OCI-LY3 (cell line): Measurements from ENCODE around the gene ARMH4.
"Not testable (repeated sequence)": the region's sequence is repeated elsewhere in the genome, so short reads cannot be mapped to it uniquely, and the experiment has no call there.

Experiments used
- H2AFZ ChIP-seq: fragments of 200-600, 300-600 bp; shearing (Covaris generic); 2 replicates; pipeline ENCODE4 v1.6.0; 2014; ENCODE audit warnings: antibody characterized with exemption, low read depth, low read length
- H3K27ac ChIP-seq: fragments of 200-600, 300-600 bp; sonication (generic); 2 replicates; pipeline ENCODE4 v1.5.1; 2014; ENCODE audit warnings: mild to moderate bottlenecking, low read length, moderate library complexity, mixed read lengths
- H3K27me3 ChIP-seq: fragments of 200-600, 300-600 bp; sonication (generic); 2 replicates; pipeline ENCODE4 v1.6.1; 2014; ENCODE audit warnings: low read depth, low read length, mixed read lengths
- H3K36me3 ChIP-seq: fragments of 200-600, 300-600 bp; sonication (generic); replicated peaks from 2 replicates; pipeline ENCODE3; 2014; ENCODE audit warnings: low read depth, low read length, mixed read lengths
- H3K4me1 ChIP-seq: fragments of 300-600, 200-600 bp; sonication (generic); 2 replicates; pipeline ENCODE4 v1.6.1; 2014; ENCODE audit warnings: low read length, mixed read lengths
- H3K4me2 ChIP-seq: fragments of 200-600, 300-600 bp; sonication (generic); 2 replicates; pipeline ENCODE4 v1.6.1; 2014; ENCODE audit warnings: low read length, mixed read lengths
- H3K4me3 ChIP-seq: fragments of 300-600, 200-600 bp; sonication (generic); 2 replicates; pipeline ENCODE4 v1.5.1; 2014; ENCODE audit warnings: antibody characterized with exemption, mild to moderate bottlenecking, low read length, moderate library complexity
- H3K79me2 ChIP-seq: fragments of 300-600, 200-600 bp; shearing (Covaris generic); 2 replicates; pipeline ENCODE4 v1.6.1; 2014; ENCODE audit warnings: mild to moderate bottlenecking, low read length, mixed read lengths
- H3K9ac ChIP-seq: fragments of 300-600, 200-600 bp; shearing (Covaris generic); 2 replicates; pipeline ENCODE4 v1.6.0; 2014; ENCODE audit warnings: mild to moderate bottlenecking, low read length, moderate library complexity
- H3K9me3 ChIP-seq: fragments of 200-600, 300-600 bp; shearing (Covaris generic); 2 replicates; pipeline ENCODE4 v1.6.1; 2014; ENCODE audit warnings: low read length, mixed read lengths; ENCODE audit not compliant: insufficient read depth
- H4K20me1 ChIP-seq: fragments of 200-600, 300-600 bp; sonication (generic); 2 replicates; pipeline ENCODE4 v1.6.1; 2016; ENCODE audit warnings: low read length, mixed read lengths; ENCODE audit not compliant: insufficient read depth
- EZH2phosphoT487 ChIP-seq: fragments of 200-600 bp; shearing (Covaris generic); IDR thresholded peaks from 2 replicates; pipeline ENCODE4 v1.6.1; 2018; ENCODE audit warnings: antibody characterized with exemption, mixed run types, low read depth
- TF ChIP-seq, protein P1 (sequence below): fragments of 200-600, 300-600 bp; sonication (generic); IDR thresholded peaks from 2 replicates; pipeline ENCODE4 v1.5.1; 2014; ENCODE audit warnings: antibody characterized with exemption, low read length, low read depth

Gene ARMH4

GRCh38 chr14:58129208-58129607, 22.8 kb downstream of the ARMH4 start:
- no peak overlapping the region for H3K9ac ChIP-seq
- H4K20me1 ChIP-seq: no peaks in the 10 kb centered on the region
- no peak overlapping the region for H3K4me2 ChIP-seq
- H3K79me2 ChIP-seq: no peaks in the 10 kb centered on the region
- no peak overlapping the region for H3K4me3 ChIP-seq
- TF ChIP-seq, protein P1, sequence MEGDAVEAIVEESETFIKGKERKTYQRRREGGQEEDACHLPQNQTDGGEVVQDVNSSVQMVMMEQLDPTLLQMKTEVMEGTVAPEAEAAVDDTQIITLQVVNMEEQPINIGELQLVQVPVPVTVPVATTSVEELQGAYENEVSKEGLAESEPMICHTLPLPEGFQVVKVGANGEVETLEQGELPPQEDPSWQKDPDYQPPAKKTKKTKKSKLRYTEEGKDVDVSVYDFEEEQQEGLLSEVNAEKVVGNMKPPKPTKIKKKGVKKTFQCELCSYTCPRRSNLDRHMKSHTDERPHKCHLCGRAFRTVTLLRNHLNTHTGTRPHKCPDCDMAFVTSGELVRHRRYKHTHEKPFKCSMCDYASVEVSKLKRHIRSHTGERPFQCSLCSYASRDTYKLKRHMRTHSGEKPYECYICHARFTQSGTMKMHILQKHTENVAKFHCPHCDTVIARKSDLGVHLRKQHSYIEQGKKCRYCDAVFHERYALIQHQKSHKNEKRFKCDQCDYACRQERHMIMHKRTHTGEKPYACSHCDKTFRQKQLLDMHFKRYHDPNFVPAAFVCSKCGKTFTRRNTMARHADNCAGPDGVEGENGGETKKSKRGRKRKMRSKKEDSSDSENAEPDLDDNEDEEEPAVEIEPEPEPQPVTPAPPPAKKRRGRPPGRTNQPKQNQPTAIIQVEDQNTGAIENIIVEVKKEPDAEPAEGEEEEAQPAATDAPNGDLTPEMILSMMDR: 0 out of 2 replicates have a peak, but pooled peaks have one; percentile 11
- TF ChIP-seq EZH2phosphoT487: no peak
- H3K27me3 ChIP-seq: no peaks in the 10 kb centered on the region
- no peak overlapping the region for H3K27ac ChIP-seq
- peaks cover 6% of the 10 kb centered on the region; the same call in 1 of the 2 replicates for H3K9me3 ChIP-seq
- H3K36me3 ChIP-seq: no peaks in the 10 kb centered on the region
- H3K4me1 ChIP-seq: no peaks in the 10 kb centered on the region
- H2AFZ ChIP-seq: no peak overlapping the region

DNA sequence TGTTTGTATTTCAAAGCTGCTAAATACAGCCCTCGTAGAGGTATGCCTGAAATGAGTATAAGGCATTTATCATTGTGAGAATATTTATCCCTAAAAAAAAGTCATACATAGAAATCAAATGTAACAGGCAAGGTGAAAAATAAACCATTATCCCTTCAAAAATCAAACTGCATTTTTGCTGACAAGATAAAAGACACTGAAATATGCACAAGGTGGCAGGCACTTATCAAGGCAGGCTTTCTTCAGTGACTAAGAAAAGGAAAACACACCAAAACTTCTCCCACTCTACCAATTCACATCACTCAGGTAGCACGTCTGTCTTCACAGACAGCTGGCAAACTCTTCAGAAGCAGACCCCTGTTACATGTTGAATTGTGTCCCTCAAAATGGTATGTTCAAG, 23.6 kb downstream of the ARMH4 start:
- Histone ChIP-seq H3K27me3 (no peaks in the 10 kb centered on the region), H3K4me3 (no peak overlapping the region), H3K4me2 (no peak overlapping the region), H3K9ac (no peak overlapping the region), H3K79me2 (no peaks in the 10 kb centered on the region), H3K9me3 (peaks cover 6% of the 10 kb centered on the region; the same call in 1 of the 2 replicates), H2AFZ (no peak overlapping the region), H4K20me1 (no peaks in the 10 kb centered on the region), H3K36me3 (no peaks in the 10 kb centered on the region), H3K27ac (no peak overlapping the region), H3K4me1 (no peaks in the 10 kb centered on the region)
- TF ChIP-seq EZH2phosphoT487: no peak
- TF ChIP-seq, protein P1: no peak

DNA sequence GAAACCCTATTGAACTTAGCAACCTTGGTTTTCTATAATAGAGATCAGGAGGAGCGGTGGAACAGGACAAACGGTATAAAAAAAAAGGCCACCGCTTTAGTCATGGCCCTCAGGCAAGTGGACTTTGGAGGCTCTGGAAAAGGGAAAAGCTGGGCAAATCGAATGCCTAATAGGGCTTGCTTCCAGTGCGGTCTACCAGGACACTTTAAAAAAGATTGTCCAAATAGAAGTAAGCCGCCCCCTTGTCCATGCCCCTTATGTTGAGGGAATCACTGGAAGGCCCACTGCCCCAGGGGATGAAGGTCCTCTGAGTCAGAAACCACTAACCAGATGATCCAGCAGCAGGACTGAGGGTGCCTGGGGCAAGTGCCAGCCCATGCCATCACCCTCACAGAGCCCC, 29.5 kb downstream of the ARMH4 start:
- not testable (repeated sequence) for H3K4me1 ChIP-seq, H3K9me3 ChIP-seq, H3K9ac ChIP-seq, H3K4me2 ChIP-seq, H3K4me3 ChIP-seq, H3K27me3 ChIP-seq, H3K27ac ChIP-seq, H3K36me3 ChIP-seq, H4K20me1 ChIP-seq, H3K79me2 ChIP-seq, H2AFZ ChIP-seq

DNA sequence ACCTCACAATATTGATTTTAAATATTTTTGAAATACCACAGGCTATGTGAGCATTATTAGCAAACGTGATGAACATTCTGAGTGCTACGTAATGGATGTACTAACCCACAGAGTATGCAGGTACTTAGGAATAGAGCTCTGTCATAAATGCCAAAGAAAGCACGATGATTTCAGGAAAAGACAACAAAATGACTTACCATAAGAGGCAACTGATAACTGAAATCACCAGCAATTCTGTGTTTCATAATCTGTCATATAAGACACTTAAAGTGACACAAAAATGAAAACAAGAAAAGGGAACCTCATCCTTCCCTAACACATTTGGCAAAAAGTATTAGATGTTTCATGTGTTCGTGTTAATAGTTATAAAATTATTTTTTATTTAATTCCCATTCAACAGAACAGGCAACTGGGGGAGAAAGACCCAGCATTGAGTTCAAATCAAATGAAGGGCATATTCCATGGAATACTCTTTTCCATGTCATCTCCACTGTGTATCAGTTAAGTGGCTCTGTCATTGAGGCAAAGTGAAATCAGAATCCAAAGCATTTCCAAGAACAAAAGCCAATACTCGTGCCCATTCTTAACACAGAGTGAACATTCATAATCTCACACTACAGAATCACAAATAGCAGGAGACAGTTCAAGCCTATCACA, 30.4 kb downstream of the ARMH4 start:
- Histone ChIP-seq H3K4me3 (no peak overlapping the region), H3K27ac (no peak overlapping the region), H3K9me3 (peaks cover 6% of the 10 kb centered on the region; the same call in 1 of the 2 replicates), H3K9ac (no peak overlapping the region), H3K4me1 (no peaks in the 10 kb centered on the region), H3K27me3 (no peaks in the 10 kb centered on the region), H3K36me3 (no peaks in the 10 kb centered on the region), H3K4me2 (no peak overlapping the region), H2AFZ (no peak overlapping the region), H3K79me2 (no peaks in the 10 kb centered on the region), H4K20me1 (no peaks in the 10 kb centered on the region)
- TF ChIP-seq, protein P1: no peak
- no peak for TF ChIP-seq EZH2phosphoT487
